HG03097 (cell line): ENCODE results near the gene CCDC195.

Experiments used
- ATAC-seq: cut with Tn5 transposase; IDR thresholded peaks from one replicate; pipeline ENCODE4 v1.9.1; 2021; ENCODE audit not compliant: unreplicated experiment, low FRiP score

Gene CCDC195

DNA sequence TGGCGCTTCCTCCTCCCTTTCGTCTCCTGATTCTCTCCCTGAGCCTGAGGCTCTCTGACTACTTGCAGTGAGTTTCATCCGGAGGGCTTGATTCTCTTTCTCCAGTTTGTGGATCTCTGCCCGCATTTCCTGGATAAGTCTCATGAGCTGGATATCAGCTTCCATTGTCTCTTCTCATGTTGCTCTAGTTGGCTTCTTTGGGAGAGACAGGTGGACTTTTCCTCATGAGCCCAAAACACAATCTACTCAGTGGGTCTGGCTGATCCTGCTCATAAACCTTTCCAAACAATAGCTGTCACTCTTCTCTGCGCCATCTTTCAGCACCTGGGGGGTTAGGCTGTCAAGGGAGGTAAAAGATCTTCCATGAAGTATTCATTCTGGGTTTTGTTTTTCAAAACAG is at the start of gene CCDC195:
Gene CCDC195, minus strand, starts transcription at position 165 of the 400 bp plus-strand sequence. Its CDS starts 0 bp downstream, at position 165.
- no peak for ATAC-seq

DNA sequence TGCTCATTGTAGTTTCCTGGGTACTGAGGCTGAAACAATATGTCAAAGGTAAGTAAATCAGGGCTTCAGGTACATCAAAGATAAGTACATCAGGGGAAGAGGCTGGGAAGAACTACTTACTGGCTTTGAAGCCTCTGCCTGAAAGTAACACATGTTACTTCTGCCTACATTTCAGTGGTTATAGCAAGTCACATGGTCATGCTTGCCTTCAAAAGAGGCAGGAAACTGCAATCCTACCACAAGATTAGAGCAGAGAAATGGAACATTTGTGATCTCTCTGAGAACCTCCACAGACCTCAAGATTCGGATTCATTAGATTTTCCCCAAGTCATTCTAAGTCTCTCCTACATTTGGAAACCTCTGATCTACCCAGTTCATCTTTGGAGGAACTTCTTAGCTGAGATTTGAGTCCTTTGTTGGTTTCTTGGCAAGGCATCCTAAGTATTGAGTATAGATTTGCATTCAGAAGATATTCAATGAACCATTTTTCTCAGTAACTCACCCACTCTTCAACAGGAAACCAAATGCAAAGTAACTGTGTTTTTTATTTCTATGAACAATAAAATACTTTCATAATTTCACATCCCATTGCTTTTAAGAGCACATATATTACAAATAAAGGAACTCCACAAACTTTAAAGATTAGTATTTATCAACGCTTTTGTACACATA is 48.5 kb upstream of the CCDC195 start:
- no peak for ATAC-seq

- no peak for ATAC-seq
Observed at GRCh38 chr2:224757934-224758548, 41.9 kb upstream of the CCDC195 start.

DNA sequence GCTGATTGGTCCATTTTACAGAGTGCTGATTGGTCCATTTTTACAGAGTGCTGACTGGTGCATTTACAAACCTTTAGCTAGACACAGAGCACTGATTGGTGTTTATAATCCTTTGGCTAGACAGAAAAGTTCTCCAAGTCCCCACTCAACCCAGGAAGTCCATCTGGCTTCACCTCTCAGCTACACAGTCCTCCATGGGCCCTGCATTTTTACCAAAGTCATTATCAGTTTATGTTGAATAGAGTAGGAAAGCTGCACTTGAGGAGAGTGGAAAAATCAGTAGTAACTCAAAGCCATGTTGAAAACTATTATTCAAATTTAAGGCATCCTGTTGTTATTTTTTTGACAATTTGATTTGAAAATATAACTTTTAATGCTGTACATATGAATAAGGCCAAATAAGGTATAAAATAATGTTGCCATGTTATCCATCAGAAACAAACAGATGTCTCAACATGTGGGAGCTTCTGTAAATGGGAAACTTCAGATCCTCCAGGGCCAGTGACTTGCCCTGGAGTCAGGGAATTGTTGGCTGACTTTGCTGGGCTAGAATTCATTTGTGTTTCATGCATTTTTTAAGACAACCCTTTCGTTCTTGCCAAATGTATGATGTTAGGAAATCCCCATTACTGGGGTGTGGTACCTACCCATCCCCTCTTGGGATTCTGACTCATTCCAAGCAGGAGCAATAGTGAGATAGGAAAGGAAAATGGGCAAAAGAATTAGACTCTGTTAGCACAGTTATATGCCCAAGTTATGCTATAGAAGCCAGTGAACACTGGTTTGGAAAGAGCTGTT is 37.8 kb upstream of the CCDC195 start:
- ATAC-seq, result no peak

- no peak for ATAC-seq
Observed at GRCh38 chr2:224751996-224752698, 36.0 kb upstream of the CCDC195 start.

GRCh38 chr2:224749136-224749535 is 33.0 kb upstream of the CCDC195 start:
- no peak for ATAC-seq

- no peak for ATAC-seq
Observed at GRCh38 chr2:224747765-224748164, 31.6 kb upstream of the CCDC195 start.

GRCh38 chr2:224736227-224736626 is 20.1 kb upstream of the CCDC195 start:
- ATAC-seq, result no peak

GRCh38 chr2:224734949-224735348 is 18.8 kb upstream of the CCDC195 start:
- no peak for ATAC-seq

DNA sequence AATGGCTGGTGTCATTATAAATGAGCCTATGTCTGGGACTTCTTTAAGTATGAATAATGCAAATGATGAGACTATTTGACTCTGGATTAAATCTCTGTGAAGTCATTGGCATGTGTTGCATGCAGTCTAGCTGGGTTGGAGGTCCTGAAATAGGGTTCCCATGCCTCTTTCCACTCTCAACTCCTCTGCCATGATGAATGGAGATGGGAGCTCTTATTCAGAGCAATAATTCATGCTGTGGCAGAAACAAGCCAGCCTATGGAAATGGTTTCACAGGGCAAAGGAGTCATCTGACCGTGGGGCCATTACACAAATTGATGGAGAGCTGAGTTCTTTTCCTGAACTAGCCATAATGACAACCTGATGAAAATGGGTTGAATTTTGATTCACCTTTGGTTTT is 15.5 kb upstream of the CCDC195 start:
- no peak for ATAC-seq

DNA sequence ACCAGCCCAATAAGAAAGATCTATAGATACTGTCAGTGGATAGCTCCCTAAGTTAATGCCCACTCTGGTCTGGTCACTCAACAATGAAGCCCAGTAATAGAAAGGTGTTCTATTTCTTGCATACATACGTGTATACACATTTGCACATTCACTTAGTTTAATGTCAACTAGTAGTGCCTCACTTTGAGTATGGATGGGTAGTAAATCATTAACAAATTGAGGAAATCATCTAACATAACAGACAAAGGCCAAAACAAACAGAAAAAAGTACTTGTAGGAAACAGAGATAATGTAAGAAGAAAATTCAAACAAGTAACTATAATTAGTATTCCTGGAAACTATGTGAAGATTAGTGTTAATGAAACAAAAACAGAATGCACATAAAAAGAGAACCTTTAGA is 13.3 kb upstream of the CCDC195 start:
- ATAC-seq, result no peak

- no peak for ATAC-seq
Observed at GRCh38 chr2:224724331-224724730, 8.2 kb upstream of the CCDC195 start.

- ATAC-seq, result no peak
Observed at GRCh38 chr2:224723586-224724217, 7.5 kb upstream of the CCDC195 start.

DNA sequence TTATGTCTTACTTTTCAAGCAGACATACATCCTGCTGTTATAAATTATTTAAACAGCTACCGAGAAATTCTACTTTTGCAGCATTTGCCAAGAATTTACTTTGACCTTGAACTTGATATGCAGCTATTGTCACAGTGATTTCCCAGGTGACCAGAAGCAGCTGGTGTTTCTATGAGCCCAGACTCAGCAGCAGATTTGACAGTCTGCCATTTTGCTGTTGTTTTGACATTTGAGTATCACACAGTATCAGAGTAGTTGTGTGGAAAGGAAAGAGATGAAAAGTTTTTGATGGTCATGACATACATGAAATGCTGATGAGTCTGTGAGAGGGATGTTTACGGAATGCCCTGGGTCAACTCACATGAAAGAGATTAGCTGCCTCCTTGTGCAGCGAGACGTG is 6.6 kb upstream of the CCDC195 start:
- ATAC-seq, result no peak

DNA sequence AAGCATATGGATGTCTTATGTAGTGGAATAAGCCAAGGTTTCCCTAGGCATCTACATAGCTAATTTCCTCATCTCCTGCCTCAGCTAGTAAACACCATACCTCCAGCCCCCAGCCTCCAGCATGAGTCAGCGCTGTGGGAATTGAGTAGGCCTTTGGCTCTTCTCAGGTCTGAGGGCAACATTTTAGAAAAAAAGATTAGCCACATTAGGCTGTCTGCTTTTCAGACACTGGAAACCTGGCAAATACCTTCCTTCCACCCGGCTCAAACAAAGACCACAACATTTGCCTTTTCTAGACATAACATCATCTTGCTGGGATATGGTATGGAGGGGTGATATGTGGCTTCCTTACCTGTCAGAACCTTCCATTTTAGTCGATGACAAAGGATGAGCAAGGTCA is 6.1 kb upstream of the CCDC195 start:
- ATAC-seq, result no peak

GRCh38 chr2:224716921-224717320 is 756 bp upstream of the CCDC195 start:
- no peak for ATAC-seq

GRCh38 chr2:224711859-224712665 is 4.1 kb downstream of the CCDC195 start:
- no peak for ATAC-seq

DNA sequence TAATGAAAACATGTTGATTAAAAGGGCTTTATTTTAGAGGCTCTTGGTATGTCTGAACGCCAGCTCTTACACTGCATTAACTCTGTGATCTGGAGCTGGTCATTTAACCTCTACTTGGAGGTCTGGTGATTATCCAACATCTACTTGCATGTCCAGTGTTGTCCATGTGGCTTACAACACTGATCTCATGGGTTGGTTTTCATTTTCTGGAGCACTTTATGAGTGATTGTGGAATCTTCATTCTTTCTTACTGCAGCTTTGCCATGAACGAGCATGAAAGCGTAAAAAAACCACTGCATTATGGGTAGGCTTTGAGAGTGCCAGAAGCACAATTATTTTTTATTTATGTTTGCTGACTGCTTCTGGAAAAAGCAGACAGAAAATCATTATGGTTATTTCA is 4.8 kb downstream of the CCDC195 start:
- no peak for ATAC-seq

DNA sequence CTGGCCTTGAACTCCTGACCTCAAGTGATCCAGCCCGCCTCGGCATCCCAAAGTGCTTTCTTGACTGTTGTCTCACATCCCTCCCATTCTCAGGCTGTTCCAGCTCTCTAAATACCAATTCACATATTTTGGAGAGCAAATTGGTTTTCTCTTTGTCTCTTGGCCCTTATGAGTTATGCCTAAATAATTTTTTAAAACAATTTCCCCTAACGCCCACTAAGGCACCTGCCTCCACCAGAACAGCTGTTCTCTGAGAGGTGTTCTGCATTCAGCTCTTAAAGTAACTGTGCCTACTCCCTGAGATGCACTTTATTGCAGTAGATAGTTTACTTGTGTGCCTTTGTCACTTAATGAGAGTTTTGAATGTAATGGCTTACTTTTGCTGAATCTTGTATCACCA is 6.9 kb downstream of the CCDC195 start:
- no peak for ATAC-seq

DNA sequence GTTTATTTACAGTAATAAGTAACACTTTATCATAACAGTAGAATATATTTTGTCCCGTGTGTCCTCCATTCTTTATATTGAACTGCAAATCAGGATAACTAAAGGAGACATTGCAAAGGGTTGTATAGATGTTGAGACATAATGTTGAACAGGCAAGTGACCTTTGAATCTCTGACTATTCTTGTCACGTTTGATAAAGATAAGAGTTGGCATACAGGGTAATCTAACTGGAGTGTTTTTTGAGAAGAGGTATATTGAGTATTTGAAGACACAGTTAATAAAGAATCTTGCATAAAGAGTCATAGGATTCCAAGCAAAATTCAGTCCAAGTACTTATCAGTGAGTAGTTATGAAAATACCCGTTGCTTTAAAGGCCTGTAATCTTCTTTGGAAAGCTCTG is 21.7 kb downstream of the CCDC195 start:
- no peak for ATAC-seq
